Body of pancreas (tissue), 4 donors: ENCODE measurements around the gene CA5B. TPM values are rescaled to one million over a fixed set of nuclear protein-coding genes. Genes with fewer than 3 reads are reported as not detected.

ENCODE experiments used
- ATAC-seq: fragments of 150-250 bp; one replicate; pipeline ENCODE4 v1.9.1; 2016
- DNase-seq, 4 donors: peaks; one replicate each; pipeline ENCODE4 v3.0.0-alpha.2; 2019
- H3K27ac ChIP-seq, 4 donors: fragments of 200-600 bp; sonication (generic); 1 replicate in 3 of 4; 2 replicates in 1 of 4; pipeline versions ENCODE4 v1.5.1 to v1.6.1; 2016 to 2019; ENCODE audit warnings: mild to moderate bottlenecking in 1 of 4, mixed read lengths in 1 of 4, moderate library complexity in 1 of 4
- H3K27me3 ChIP-seq, 2 donors: fragments of 200-600 bp; sonication (generic); one replicate each; pipeline ENCODE4 v1.6.0; 2016; ENCODE audit warnings: mild to moderate bottlenecking in 1 of 2
- H3K36me3 ChIP-seq, 2 donors: fragments of 200-600 bp; sonication (generic); replicated peaks in 1 of 2; 2 replicates each; pipeline ENCODE4 v1.5.1; 2016; ENCODE audit warnings: low read depth in 2 of 2; ENCODE audit not compliant: insufficient read depth in 1 of 2
- H3K4me1 ChIP-seq: fragments of 200-600 bp; sonication (generic); one replicate; pipeline ENCODE4 v1.6.0; 2016
- H3K4me3 ChIP-seq, 2 donors: fragments of 200-600 bp; sonication (generic); 1 replicate in 1 of 2; 2 replicates in 1 of 2; pipeline ENCODE4 v1.5.1; 2016 to 2019
- H3K9me3 ChIP-seq, 3 donors: fragments of 200-600 bp; sonication (generic); 1 replicate in 2 of 3; 2 replicates in 1 of 3; pipeline ENCODE4 v1.5.1; 2016
- POLR2A ChIP-seq, 3 donors: fragments of 450-650 bp; IDR thresholded peaks; one replicate each; pipeline ENCODE4 v1.6.1; 2016; ENCODE audit warnings: antibody characterized with exemption in 3 of 3, mild to moderate bottlenecking in 2 of 3
- WGBS, 2 donors: methylation state at CpG; one replicate each; pipeline ENCODE4 v1.1.5; 2017; 5-methylcytosine and 5-hydroxymethylcytosine counted together
- intact Hi-C: fragments of 100-400 bp; cut with DNase I; formaldehyde crosslinking; loops from one replicate; pipeline ENCODE4 v1.15.1; 2023
- total RNA-seq, 2 donors: library from RNA; depleted of rRNA; stranded (reverse); fragments of >200 nt; gene quantifications; one replicate each; pipeline ENCODE4 v1.1.0, GENCODE V29; 2016
- TF ChIP-seq, protein P1 (sequence below), 7 experiments: fragments of 450-650 bp in 4 of 7; fragments of 200-600 bp in 3 of 7; sonication (generic) in 3 of 7; IDR thresholded peaks; one replicate each; pipeline ENCODE4 v1.5.1; 2016 to 2019; ENCODE audit warnings: antibody characterized with exemption in 7 of 7

The CA5B gene
- total RNA-seq, 2 donors from 2014 or later, result 6.2 to 6.6 TPM

GRCh38 chrX:15786915-15787314 lies 48.8 kb downstream of the CA5B start:
- Histone ChIP-seq H3K9me3 (no peaks in the 10 kb centered on the region), H3K4me1 (peaks cover 6% of the 10 kb centered on the region), H3K4me3 (no peak overlapping the region), H3K27me3 (no peaks in the 10 kb centered on the region), H3K36me3 (no peaks in the 10 kb centered on the region), H3K27ac (no peak overlapping the region)
- TF ChIP-seq, protein P1, sequence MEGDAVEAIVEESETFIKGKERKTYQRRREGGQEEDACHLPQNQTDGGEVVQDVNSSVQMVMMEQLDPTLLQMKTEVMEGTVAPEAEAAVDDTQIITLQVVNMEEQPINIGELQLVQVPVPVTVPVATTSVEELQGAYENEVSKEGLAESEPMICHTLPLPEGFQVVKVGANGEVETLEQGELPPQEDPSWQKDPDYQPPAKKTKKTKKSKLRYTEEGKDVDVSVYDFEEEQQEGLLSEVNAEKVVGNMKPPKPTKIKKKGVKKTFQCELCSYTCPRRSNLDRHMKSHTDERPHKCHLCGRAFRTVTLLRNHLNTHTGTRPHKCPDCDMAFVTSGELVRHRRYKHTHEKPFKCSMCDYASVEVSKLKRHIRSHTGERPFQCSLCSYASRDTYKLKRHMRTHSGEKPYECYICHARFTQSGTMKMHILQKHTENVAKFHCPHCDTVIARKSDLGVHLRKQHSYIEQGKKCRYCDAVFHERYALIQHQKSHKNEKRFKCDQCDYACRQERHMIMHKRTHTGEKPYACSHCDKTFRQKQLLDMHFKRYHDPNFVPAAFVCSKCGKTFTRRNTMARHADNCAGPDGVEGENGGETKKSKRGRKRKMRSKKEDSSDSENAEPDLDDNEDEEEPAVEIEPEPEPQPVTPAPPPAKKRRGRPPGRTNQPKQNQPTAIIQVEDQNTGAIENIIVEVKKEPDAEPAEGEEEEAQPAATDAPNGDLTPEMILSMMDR (IDR thresholded peaks at IDR 0.05), result no peak
- no peak for TF ChIP-seq POLR2A (IDR thresholded peaks at IDR 0.05)
- ATAC-seq (no peak), DNase-seq (peak in 1 of 4 donors; percentile 2)
- 67% methylated on average over 1 of the region's 3 CpGs; no CpG with 5 or more reads in 1 of the 2 donors for WGBS, 2 donors
- intact Hi-C loops, result no loop called here

GRCh38 chrX:15789979-15790768 lies 52.1 kb downstream of the CA5B start, which contains the start of gene ZRSR2:
TSS of gene ZRSR2 (plus strand) at chrX:15790484. CDS start at chrX:15790496, 12 bp downstream.
- intact Hi-C loops, result no loop called here
- Histone ChIP-seq H3K9me3 (no peaks in the 10 kb centered on the region), H3K36me3 (no peaks in the 10 kb centered on the region), H3K27me3 (no peaks in the 10 kb centered on the region), H3K27ac (peak within 1 kb of the TSS; percentile 60 to 85 (median 74)), H3K4me1 (peaks cover 8% of the 10 kb centered on the region), H3K4me3 (peak within 1 kb of the TSS; percentile 72 to 75)
- 0% methylated on average over 5 to 32 of the region's 55 CpGs for WGBS, 2 donors
- ATAC-seq (peak; percentile 97), DNase-seq (peak; percentile 78 to 92 (median 84))
- TF ChIP-seq, protein P1 (IDR thresholded peaks at IDR 0.05), result no peak
- peak; percentile 16 to 70 (median 66) for TF ChIP-seq POLR2A (IDR thresholded peaks at IDR 0.05)

DNA sequence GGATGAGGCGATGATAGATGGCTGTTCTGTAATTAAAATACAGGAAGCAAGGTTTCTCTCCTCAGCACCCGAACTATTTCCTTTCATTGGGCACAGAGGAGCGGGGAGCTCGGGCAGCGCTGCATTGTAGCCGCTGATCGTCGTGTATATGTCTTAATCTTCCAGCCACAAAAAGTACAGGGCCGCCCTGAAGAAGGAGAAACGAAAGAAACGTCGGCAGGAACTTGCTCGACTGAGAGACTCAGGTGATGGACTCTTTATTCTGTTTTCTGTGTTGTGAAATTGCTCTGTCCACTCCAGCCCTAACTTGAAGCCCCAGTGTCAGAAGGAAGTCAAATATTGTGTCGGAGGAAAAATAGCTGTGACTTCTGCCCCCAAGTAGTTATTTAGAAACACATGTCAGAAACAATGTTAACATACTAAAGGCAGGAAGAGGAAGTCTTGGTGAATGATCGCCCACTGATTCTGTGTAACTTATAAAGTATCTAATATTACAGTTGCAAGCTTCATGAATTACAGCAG lies 52.8 kb downstream of the CA5B start:
- H3K27me3 ChIP-seq, result no peaks in the 10 kb centered on the region
- H3K36me3 ChIP-seq, result no peaks in the 10 kb centered on the region
- peaks cover 8% of the 10 kb centered on the region for H3K4me1 ChIP-seq
- H3K27ac ChIP-seq, result peak overlapping the region; percentile 60 to 85 (median 74)
- intact Hi-C loops, result no loop called here
- no peak for TF ChIP-seq POLR2A (IDR thresholded peaks at IDR 0.05)
- TF ChIP-seq, protein P1 (IDR thresholded peaks at IDR 0.05), result no peak
- ATAC-seq, result peak; percentile 34
- peak in 1 of 4 donors; percentile 2 for DNase-seq
- H3K4me3 ChIP-seq, result peak overlapping the region; percentile 72 to 75
- no peaks in the 10 kb centered on the region for H3K9me3 ChIP-seq
- 0% methylated on average over 12 to 14 of the region's 15 CpGs for WGBS, 2 donors

- Histone ChIP-seq H3K36me3 (no peaks in the 10 kb centered on the region), H3K4me1 (no peaks in the 10 kb centered on the region), H3K27me3 (no peaks in the 10 kb centered on the region), H3K27ac (no peak overlapping the region), H3K4me3 (no peak overlapping the region), H3K9me3 (no peaks in the 10 kb centered on the region)
- intact Hi-C loops, result no loop called here
- ATAC-seq (no peak), DNase-seq (no peak)
- WGBS, 2 donors, result 85 to 94% methylated on average over 4 of the region's 4 CpGs
- TF ChIP-seq POLR2A (IDR thresholded peaks at IDR 0.05), result no peak
- TF ChIP-seq, protein P1 (IDR thresholded peaks at IDR 0.05), result no peak
These were observed 59.6 kb downstream of the CA5B start for GRCh38 chrX:15797707-15798106.
